HEK293 (cell line): ENCODE measurements around the gene AGTPBP1.

Experiments
- CTCF ChIA-PET: fragments of 350-600 bp; formaldehyde crosslinking; extraction: SDS; loops from one replicate; lab custom pipeline; 2021; ENCODE audit warnings: antibody characterized with exemption; lab: Yijun Ruan, JAX
- POLR2A ChIA-PET: fragments of 300-600 bp; formaldehyde crosslinking; extraction: SDS; loops from one replicate; lab custom pipeline; 2020; ENCODE audit warnings: antibody characterized with exemption, inconsistent platforms; lab: Yijun Ruan, JAX
- H3K27ac ChIP-seq: fragments of 200-500 bp; sonication (Bioruptor generic); 2 replicates; pipeline ENCODE4 v1.5.1; 2014; ENCODE audit warnings: low read depth, low read length, control low read depth, inconsistent platforms; ENCODE audit errors: extremely low read depth
- H3K36me3 ChIP-seq, 2 experiments: fragments of 200-500 bp in 1 of 2; sonication (Bioruptor generic) in 1 of 2; 1 replicate in 1 of 2; 2 replicates in 1 of 2; pipeline ENCODE4 v1.5.1; 2014 to 2017; ENCODE audit warnings: inconsistent platforms in 2 of 2, low read length in 2 of 2; ENCODE audit not compliant: control insufficient read depth in 2 of 2, insufficient read depth in 1 of 2
- H3K4me1 ChIP-seq: fragments of 200-500 bp; sonication (Bioruptor generic); 2 replicates; pipeline ENCODE4 v1.5.1; 2014; ENCODE audit warnings: mild to moderate bottlenecking, low read length, inconsistent platforms; ENCODE audit not compliant: control insufficient read depth, insufficient read depth
- H3K4me3 ChIP-seq: 2 replicates; pipeline ENCODE4 v1.5.1; 2011; ENCODE audit warnings: low read depth, mild to moderate bottlenecking, control low read depth, low read length, moderate library complexity
- H3K9me3 ChIP-seq: fragments of 200-500 bp; sonication (Bioruptor generic); 2 replicates; pipeline ENCODE4 v1.5.1; 2014; ENCODE audit warnings: low read depth, low read length, inconsistent platforms; ENCODE audit not compliant: control insufficient read depth, insufficient read depth
- KLF17 ChIP-seq: fragments of 450-650 bp; formaldehyde crosslinking; IDR thresholded peaks from 2 replicates; pipeline ENCODE4 v1.5.1; 2016; ENCODE audit warnings: missing biosample characterization, missing genetic modification characterization
- PRDM10 ChIP-seq: fragments of 450-650 bp; formaldehyde crosslinking; IDR thresholded peaks from 2 replicates; pipeline ENCODE4 v1.5.1; 2016; ENCODE audit warnings: missing biosample characterization, missing genetic modification characterization
- REPIN1 ChIP-seq: fragments of 450-650 bp; formaldehyde crosslinking; IDR thresholded peaks from 2 replicates; pipeline ENCODE4 v1.5.1; 2017; ENCODE audit warnings: missing biosample characterization, missing genetic modification characterization, low read depth
- SCRT1 ChIP-seq: fragments of 450-650 bp; formaldehyde crosslinking; IDR thresholded peaks from 2 replicates; pipeline ENCODE4 v1.5.1; 2016; ENCODE audit warnings: missing biosample characterization, missing genetic modification characterization, borderline replicate concordance
- ZFP69B ChIP-seq: fragments of 450-650 bp; formaldehyde crosslinking; IDR thresholded peaks from 2 replicates; pipeline ENCODE4 v1.5.1; 2016; ENCODE audit warnings: missing biosample characterization, missing genetic modification characterization
- ZNF121 ChIP-seq: fragments of 450-650 bp; formaldehyde crosslinking; IDR thresholded peaks from 2 replicates; pipeline ENCODE4 v1.5.1; 2016; ENCODE audit warnings: missing biosample characterization, missing genetic modification characterization
- ZNF184 ChIP-seq: fragments of 450-650 bp; IDR thresholded peaks from 2 replicates; pipeline ENCODE4 v1.5.1; 2018; ENCODE audit warnings: missing biosample characterization, mild to moderate bottlenecking, missing genetic modification characterization
- ZNF398 ChIP-seq: fragments of 450-650 bp; formaldehyde crosslinking; IDR thresholded peaks from 2 replicates; pipeline ENCODE4 v1.5.1; 2017; ENCODE audit warnings: missing biosample characterization, missing genetic modification characterization
- ZNF561 ChIP-seq: fragments of 450-650 bp; IDR thresholded peaks from 2 replicates; pipeline ENCODE4 v1.5.1; 2018; ENCODE audit warnings: missing biosample characterization, missing genetic modification characterization, borderline replicate concordance
- TF ChIP-seq, protein P1 (sequence below): fragments of 450-650 bp; formaldehyde crosslinking; IDR thresholded peaks from 2 replicates; pipeline ENCODE4 v1.5.1; 2016; ENCODE audit warnings: missing biosample characterization, missing genetic modification characterization
- TF ChIP-seq, protein P2 (sequence below): fragments of 450-650 bp; formaldehyde crosslinking; IDR thresholded peaks from 2 replicates; pipeline ENCODE4 v1.5.1; 2016; ENCODE audit warnings: missing biosample characterization, missing genetic modification characterization

AGTPBP1 gene

DNA sequence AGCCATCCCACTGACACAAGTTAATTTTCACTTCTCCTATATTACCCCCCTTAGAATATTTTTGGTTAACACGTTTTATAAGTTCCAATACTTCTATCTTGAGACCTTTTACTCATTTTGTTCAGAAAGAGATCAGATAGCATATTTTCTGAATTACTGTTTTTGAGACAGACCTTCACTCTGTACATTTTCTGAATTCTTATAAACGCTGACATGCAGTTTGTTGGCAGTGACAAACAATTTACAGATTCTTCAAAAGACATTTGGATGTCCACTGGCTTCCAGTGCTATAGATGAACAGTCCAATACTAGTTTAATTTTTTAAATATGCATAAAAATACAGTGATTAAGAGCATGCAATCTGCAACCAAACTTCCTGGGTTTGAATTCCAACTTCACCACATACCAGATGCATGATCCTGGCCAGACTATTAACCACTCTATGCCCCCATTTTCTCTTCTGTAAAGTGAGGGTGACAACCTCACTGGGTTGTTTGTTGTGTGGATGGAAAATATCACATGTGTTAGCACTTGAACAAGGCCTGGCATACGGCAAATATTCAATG lies 142.1 kb downstream of the AGTPBP1 start (continued):
- no peak for TF ChIP-seq ZNF398 (tag by site-specific recombination)
- no peak for TF ChIP-seq KLF17 (tag by site-specific recombination)
- TF ChIP-seq ZNF121, result no peak
- TF ChIP-seq REPIN1 (tag by site-specific recombination), result no peak
- TF ChIP-seq ZFP69B (tag by site-specific recombination), result no peak
- no peak for TF ChIP-seq ZNF184
- TF ChIP-seq, protein P1, sequence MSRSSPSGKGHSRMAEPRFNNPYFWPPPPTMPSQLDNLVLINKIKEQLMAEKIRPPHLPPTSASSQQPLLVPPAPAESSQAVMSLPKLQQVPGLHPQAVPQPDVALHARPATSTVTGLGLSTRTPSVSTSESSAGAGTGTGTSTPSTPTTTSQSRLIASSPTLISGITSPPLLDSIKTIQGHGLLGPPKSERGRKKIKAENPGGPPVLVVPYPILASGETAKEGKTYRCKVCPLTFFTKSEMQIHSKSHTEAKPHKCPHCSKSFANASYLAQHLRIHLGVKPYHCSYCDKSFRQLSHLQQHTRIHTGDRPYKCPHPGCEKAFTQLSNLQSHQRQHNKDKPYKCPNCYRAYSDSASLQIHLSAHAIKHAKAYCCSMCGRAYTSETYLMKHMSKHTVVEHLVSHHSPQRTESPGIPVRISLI (tag by site-specific recombination), result no peak
- TF ChIP-seq SCRT1 (tag by site-specific recombination), result no peak

DNA sequence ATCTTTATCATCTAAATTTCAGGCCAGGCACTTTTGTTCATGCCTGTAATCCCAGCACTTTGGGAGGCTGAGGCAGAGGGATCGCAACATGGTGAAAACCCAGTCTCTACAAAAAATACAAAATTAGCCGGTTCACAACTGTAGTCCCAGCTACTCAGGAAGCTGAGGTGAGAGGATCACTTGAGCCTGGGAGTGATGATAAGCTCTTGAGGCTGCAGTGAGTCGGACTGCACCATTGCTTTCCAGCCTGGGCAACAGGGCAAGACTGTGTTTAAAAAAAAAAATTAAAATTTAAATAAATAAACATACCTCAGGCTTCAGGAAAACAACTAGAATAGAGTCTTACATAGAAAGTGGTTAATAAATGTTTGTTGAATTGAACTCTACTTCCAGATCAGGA lies 147.4 kb downstream of the AGTPBP1 start:
- POLR2A ChIA-PET, result no interaction called here

More for the DNA sequence above, 147.4 kb downstream of the AGTPBP1 start:
- Histone ChIP-seq H3K27ac (no peak overlapping the region), H3K4me3 (no peak overlapping the region), H3K4me1 (no peaks in the 10 kb centered on the region), H3K9me3 (no peaks in the 10 kb centered on the region), H3K36me3 (peaks cover 0 to 4% of the 10 kb centered on the region in 2 experiments; a peak in 1 of 3 replicates)
- TF ChIP-seq PRDM10 (tag by site-specific recombination) (peak; percentile 64; the same call in 1 of the 2 replicates), ZNF561 (tag by site-specific recombination) (no peak)
- TF ChIP-seq, protein P2, sequence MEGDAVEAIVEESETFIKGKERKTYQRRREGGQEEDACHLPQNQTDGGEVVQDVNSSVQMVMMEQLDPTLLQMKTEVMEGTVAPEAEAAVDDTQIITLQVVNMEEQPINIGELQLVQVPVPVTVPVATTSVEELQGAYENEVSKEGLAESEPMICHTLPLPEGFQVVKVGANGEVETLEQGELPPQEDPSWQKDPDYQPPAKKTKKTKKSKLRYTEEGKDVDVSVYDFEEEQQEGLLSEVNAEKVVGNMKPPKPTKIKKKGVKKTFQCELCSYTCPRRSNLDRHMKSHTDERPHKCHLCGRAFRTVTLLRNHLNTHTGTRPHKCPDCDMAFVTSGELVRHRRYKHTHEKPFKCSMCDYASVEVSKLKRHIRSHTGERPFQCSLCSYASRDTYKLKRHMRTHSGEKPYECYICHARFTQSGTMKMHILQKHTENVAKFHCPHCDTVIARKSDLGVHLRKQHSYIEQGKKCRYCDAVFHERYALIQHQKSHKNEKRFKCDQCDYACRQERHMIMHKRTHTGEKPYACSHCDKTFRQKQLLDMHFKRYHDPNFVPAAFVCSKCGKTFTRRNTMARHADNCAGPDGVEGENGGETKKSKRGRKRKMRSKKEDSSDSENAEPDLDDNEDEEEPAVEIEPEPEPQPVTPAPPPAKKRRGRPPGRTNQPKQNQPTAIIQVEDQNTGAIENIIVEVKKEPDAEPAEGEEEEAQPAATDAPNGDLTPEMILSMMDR (tag by site-specific recombination), result no peak
- CTCF ChIA-PET, result interaction anchor here (1.8 kb wide), 1 partner anchor 16 kb away, joined by 10 read pairs; no protein-coding TSS in a partner anchor
